Activated T-helper 17 cell treated with anti-CD3 and anti-CD28 coated beads, Interleukin-2, amount 50 U/mL, for 72 hours (primary cell): ENCODE measurements around the gene CYYR1. TPM values are rescaled to one million over a fixed set of nuclear protein-coding genes. Genes with fewer than 3 reads are reported as not detected.
A peak's percentile ranks its signal among the peaks of the same experiment; 100 is the strongest.

Experiments
- ATAC-seq: fragments of 150-1000 bp; cut with Tn5 transposase; replicated peaks from 2 replicates; pipeline ENCODE4 v1.10.0; 2021; ENCODE audit warnings: mild to moderate bottlenecking, moderate library complexity
- H3K27ac Mint-ChIP-seq: one replicate; pipeline ENCODE4 v1.8.0; 2022; ENCODE audit warnings: mixed read lengths
- H3K27me3 Mint-ChIP-seq: one replicate; pipeline ENCODE4 v1.8.0; 2022; ENCODE audit warnings: mixed read lengths
- H3K36me3 Mint-ChIP-seq: one replicate; pipeline ENCODE4 v1.8.0; 2022; ENCODE audit warnings: low read depth, mild to moderate bottlenecking, mixed read lengths
- H3K4me1 Mint-ChIP-seq: one replicate; pipeline ENCODE4 v1.8.0; 2022; ENCODE audit warnings: mixed read lengths
- H3K4me3 Mint-ChIP-seq: one replicate; pipeline ENCODE4 v1.8.0; 2022; ENCODE audit warnings: mild to moderate bottlenecking, mixed read lengths
- H3K9me3 Mint-ChIP-seq: one replicate; pipeline ENCODE4 v1.8.0; 2022; ENCODE audit warnings: mixed read lengths
- total RNA-seq, 2 donors: library from RNA; stranded (reverse); gene quantifications; one replicate each; pipeline ENCODE4 v1.2.3, GENCODE V29; 2022

Gene CYYR1
- total RNA-seq, 2 donors from 2014 or later: not detected

DNA sequence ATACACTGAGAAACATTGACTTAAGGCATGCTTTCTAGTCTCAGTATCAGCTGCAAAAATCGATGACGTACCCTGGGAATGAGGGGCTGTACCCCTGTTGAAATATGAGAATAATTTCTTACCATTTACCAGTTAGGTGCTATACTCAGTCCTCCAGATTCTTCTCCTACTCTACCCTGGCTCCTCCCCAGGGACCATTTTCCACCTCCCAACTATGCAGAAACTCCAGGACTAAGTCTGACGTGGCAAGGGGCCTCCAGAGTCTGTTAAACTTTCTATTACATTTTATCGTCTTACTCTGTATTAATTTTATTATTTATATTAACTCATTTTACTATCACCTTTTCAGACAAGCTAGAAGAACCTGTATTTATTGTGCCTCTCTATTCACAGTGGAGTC is 124.3 kb downstream of the CYYR1 start:
- Mint-ChIP-seq H3K27ac (no peak overlapping the region), H3K27me3 (no peaks in the 10 kb centered on the region), H3K4me1 (no peaks in the 10 kb centered on the region), H3K36me3 (no peaks in the 10 kb centered on the region), H3K9me3 (no peaks in the 10 kb centered on the region), H3K4me3 (no peak overlapping the region)
- no peak for ATAC-seq

- no peak for ATAC-seq
- no peak overlapping the region for H3K4me3 Mint-ChIP-seq
- H3K4me1 Mint-ChIP-seq: no peaks in the 10 kb centered on the region
- no peaks in the 10 kb centered on the region for H3K27me3 Mint-ChIP-seq
- H3K27ac Mint-ChIP-seq: no peak overlapping the region
- no peaks in the 10 kb centered on the region for H3K9me3 Mint-ChIP-seq
- no peaks in the 10 kb centered on the region for H3K36me3 Mint-ChIP-seq
These were observed 125.1 kb downstream of the CYYR1 start for GRCh38 chr21:26447932-26448475.

DNA sequence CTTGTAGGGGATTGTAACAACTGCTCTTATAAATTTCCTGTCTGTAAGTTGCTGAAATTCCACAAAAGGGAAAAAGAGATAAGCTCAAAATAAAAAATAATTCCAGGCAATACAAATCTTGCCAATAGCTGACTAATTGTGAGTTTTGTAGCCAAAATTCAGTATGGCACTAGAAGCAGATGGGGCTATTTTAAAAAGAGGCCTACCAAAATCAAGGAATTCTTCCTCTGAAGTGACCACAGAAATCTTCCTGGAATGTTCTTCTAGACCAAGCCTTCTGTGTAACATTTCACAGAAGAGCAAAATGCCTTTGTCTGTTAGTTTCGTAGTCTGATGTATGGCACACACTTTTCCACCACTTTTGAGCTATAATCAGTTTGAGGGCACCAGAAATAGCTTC is 127.6 kb downstream of the CYYR1 start:
- Mint-ChIP-seq H3K27me3 (no peaks in the 10 kb centered on the region), H3K27ac (no peak overlapping the region), H3K9me3 (no peaks in the 10 kb centered on the region), H3K4me1 (no peaks in the 10 kb centered on the region), H3K4me3 (no peak overlapping the region), H3K36me3 (no peaks in the 10 kb centered on the region)
- ATAC-seq: no peak

GRCh38 chr21:26444646-26445045 is 128.4 kb downstream of the CYYR1 start:
- ATAC-seq: no peak
- no peaks in the 10 kb centered on the region for H3K9me3 Mint-ChIP-seq
- H3K27me3 Mint-ChIP-seq: no peaks in the 10 kb centered on the region
- no peaks in the 10 kb centered on the region for H3K36me3 Mint-ChIP-seq
- H3K4me1 Mint-ChIP-seq: no peaks in the 10 kb centered on the region
- no peak overlapping the region for H3K4me3 Mint-ChIP-seq
- no peak overlapping the region for H3K27ac Mint-ChIP-seq

DNA sequence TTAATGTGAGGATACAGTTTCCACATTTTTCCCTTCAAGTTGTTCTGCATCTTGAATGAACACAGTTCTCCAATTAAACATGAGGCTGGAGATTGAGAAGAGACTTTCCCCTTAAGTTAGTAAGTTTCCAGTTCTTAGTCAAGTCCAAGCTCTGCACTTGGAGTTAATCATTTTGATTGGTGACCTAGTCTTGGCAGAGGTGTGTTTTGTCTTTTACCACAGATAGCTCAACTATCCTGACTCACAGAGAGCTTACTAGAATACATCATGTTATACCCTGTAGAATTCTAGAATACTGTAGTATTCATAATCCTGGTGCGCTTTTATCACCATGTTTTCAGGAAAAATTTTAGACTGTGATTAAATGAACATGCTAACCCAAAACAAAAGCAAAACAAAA is 129.2 kb downstream of the CYYR1 start:
- no peaks in the 10 kb centered on the region for H3K36me3 Mint-ChIP-seq
- no peaks in the 10 kb centered on the region for H3K4me1 Mint-ChIP-seq
- no peak overlapping the region for H3K27ac Mint-ChIP-seq
- no peaks in the 10 kb centered on the region for H3K27me3 Mint-ChIP-seq
- no peak overlapping the region for H3K4me3 Mint-ChIP-seq
- H3K9me3 Mint-ChIP-seq: no peaks in the 10 kb centered on the region
- no peak for ATAC-seq

- no peak overlapping the region for H3K4me3 Mint-ChIP-seq
These were observed 129.8 kb downstream of the CYYR1 start for GRCh38 chr21:26443291-26443690.

GRCh38 chr21:26441149-26441548 is 131.9 kb downstream of the CYYR1 start:
- ATAC-seq: no peak
- H3K27me3 Mint-ChIP-seq: peaks cover 3% of the 10 kb centered on the region
- no peak overlapping the region for H3K27ac Mint-ChIP-seq
- no peaks in the 10 kb centered on the region for H3K9me3 Mint-ChIP-seq
- H3K4me1 Mint-ChIP-seq: no peaks in the 10 kb centered on the region
- no peak overlapping the region for H3K4me3 Mint-ChIP-seq
- no peaks in the 10 kb centered on the region for H3K36me3 Mint-ChIP-seq

More at GRCh38 chr21:26443291-26443690, 129.8 kb downstream of the CYYR1 start:
- H3K9me3 Mint-ChIP-seq: no peaks in the 10 kb centered on the region
- no peaks in the 10 kb centered on the region for H3K36me3 Mint-ChIP-seq
- ATAC-seq: no peak
- no peak overlapping the region for H3K27ac Mint-ChIP-seq
- H3K4me1 Mint-ChIP-seq: no peaks in the 10 kb centered on the region
- H3K27me3 Mint-ChIP-seq: no peaks in the 10 kb centered on the region

DNA sequence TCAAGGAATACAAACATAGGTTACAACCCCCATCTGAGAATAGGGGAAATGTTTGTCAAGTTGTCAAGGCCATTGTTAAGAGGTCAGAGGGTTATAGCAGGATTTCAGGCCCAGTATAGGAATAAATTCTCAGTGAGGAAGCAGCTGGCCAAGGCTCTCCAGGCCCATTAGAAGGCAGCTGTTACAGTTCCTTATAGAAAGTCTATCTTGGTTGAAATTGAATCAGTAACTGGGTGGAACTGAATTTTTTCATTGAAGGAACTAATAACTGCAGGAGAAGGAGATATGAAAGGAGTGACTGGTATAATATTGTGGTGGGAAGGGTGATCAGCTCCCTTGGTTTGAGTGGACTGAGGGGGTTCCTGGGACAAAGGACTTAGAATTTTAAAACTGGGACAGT is 134.1 kb downstream of the CYYR1 start:
- H3K9me3 Mint-ChIP-seq: no peaks in the 10 kb centered on the region
- ATAC-seq: no peak
- H3K4me3 Mint-ChIP-seq: no peak overlapping the region
- no peaks in the 10 kb centered on the region for H3K36me3 Mint-ChIP-seq
- no peak overlapping the region for H3K27ac Mint-ChIP-seq
- no peaks in the 10 kb centered on the region for H3K4me1 Mint-ChIP-seq
- H3K27me3 Mint-ChIP-seq: peaks cover 7% of the 10 kb centered on the region

- no peak overlapping the region for H3K4me3 Mint-ChIP-seq
- no peaks in the 10 kb centered on the region for H3K4me1 Mint-ChIP-seq
- H3K36me3 Mint-ChIP-seq: no peaks in the 10 kb centered on the region
- peaks cover 7% of the 10 kb centered on the region for H3K27me3 Mint-ChIP-seq
- no peaks in the 10 kb centered on the region for H3K9me3 Mint-ChIP-seq
- no peak overlapping the region for H3K27ac Mint-ChIP-seq
- ATAC-seq: no peak
These were observed 135.6 kb downstream of the CYYR1 start for GRCh38 chr21:26437326-26438009.

DNA sequence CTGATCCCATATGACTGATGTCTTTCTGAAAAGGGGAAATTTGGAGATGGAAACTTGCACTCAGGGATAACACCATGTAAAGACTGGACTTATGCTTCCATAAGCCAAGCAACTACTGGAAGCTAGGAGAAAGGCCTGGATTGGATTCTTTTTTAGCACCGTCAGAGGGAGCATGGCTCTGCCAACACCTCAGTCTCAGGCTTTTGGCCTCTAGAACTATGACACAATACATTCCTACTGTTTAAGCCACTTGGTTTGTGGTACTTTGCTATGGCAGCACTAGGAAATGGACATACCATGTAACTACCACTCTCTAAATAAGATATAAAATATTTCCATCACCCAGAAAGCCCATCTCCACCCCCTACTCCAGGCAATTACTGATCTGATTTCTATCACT is 139.7 kb downstream of the CYYR1 start:
- Mint-ChIP-seq H3K27ac (no peak overlapping the region), H3K36me3 (no peaks in the 10 kb centered on the region), H3K27me3 (peaks cover 7% of the 10 kb centered on the region), H3K4me3 (no peak overlapping the region), H3K4me1 (no peaks in the 10 kb centered on the region), H3K9me3 (no peaks in the 10 kb centered on the region)
- no peak for ATAC-seq

GRCh38 chr21:26432410-26432809 is 140.7 kb downstream of the CYYR1 start:
- Mint-ChIP-seq H3K27ac (no peak overlapping the region), H3K9me3 (no peaks in the 10 kb centered on the region), H3K36me3 (no peaks in the 10 kb centered on the region), H3K4me3 (no peak overlapping the region), H3K27me3 (peaks cover 3% of the 10 kb centered on the region), H3K4me1 (no peaks in the 10 kb centered on the region)
- no peak for ATAC-seq

GRCh38 chr21:26425576-26425975 is 147.5 kb downstream of the CYYR1 start:
- no peaks in the 10 kb centered on the region for H3K36me3 Mint-ChIP-seq
- no peak overlapping the region for H3K4me3 Mint-ChIP-seq
- no peaks in the 10 kb centered on the region for H3K27me3 Mint-ChIP-seq
- ATAC-seq: peak; percentile 26
- H3K4me1 Mint-ChIP-seq: no peaks in the 10 kb centered on the region
- no peaks in the 10 kb centered on the region for H3K9me3 Mint-ChIP-seq
- H3K27ac Mint-ChIP-seq: no peak overlapping the region

DNA sequence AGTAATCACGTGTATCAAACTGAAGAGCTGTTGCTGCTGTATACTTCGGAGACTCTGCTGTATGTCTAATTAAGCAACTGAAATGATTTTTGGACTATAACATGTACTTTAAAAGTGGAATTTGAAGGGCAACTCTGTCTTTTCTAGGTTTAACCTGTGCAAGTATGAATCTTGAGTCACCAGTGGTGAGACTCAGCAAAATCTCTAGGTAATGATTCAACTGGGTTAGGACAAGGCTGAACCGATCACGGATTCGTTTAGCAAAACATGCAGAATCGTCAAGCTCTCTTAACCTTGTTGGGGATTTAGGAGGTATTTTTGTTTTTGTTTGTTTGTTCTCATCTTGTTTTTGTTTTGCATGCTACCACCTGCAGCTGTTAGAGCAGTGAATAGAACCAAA is 149.6 kb downstream of the CYYR1 start:
- H3K4me1 Mint-ChIP-seq: no peaks in the 10 kb centered on the region
- H3K9me3 Mint-ChIP-seq: no peaks in the 10 kb centered on the region
- no peaks in the 10 kb centered on the region for H3K36me3 Mint-ChIP-seq
- H3K27me3 Mint-ChIP-seq: no peaks in the 10 kb centered on the region
- ATAC-seq: no peak
- H3K4me3 Mint-ChIP-seq: no peak overlapping the region
- H3K27ac Mint-ChIP-seq: no peak overlapping the region

- Mint-ChIP-seq H3K27ac (no peak overlapping the region), H3K36me3 (no peaks in the 10 kb centered on the region), H3K27me3 (no peaks in the 10 kb centered on the region), H3K4me3 (no peak overlapping the region), H3K4me1 (no peaks in the 10 kb centered on the region), H3K9me3 (no peaks in the 10 kb centered on the region)
- ATAC-seq: no peak
These were observed 150.4 kb downstream of the CYYR1 start for GRCh38 chr21:26422706-26423105.

DNA sequence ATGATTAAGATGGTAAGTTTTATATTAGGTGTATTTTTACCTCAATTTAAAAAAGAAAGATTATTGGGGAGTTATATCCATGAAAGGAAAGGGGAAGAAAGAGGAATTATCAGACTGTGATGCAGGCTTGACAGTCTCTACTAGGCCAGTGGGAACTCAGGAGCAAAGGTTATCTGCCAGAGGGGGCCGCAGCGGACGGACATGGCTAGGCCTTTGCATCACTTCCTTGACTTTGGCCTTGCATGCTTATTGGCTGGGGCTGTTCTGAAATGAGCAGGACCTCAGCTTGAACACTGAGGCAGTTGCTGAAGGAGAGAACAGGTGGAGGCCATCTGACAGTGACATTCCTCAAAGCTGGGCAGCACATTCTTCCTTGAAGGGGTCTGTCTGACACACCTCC is 150.9 kb downstream of the CYYR1 start:
- Mint-ChIP-seq H3K4me1 (no peaks in the 10 kb centered on the region), H3K27me3 (no peaks in the 10 kb centered on the region), H3K27ac (no peak overlapping the region), H3K9me3 (no peaks in the 10 kb centered on the region), H3K36me3 (no peaks in the 10 kb centered on the region), H3K4me3 (no peak overlapping the region)
- ATAC-seq: no peak

DNA sequence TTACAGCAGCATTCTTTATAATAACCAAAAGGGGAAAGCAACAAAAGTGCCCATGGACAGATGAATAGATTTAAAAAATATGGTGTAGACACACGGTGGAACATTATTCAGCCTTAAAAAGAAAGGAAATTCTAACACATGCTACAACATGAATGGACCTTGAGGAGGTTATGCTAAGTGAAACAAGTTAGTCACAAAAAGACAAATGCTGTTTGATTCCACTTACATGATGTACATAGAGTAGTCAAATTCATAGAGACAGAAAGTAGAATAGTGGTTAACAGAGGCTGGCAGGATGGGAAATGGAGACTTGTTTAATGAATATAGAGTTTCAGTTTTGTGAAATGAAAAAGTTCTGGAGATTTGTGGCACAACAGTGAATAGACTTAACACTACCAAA is 151.4 kb downstream of the CYYR1 start:
- ATAC-seq: no peak
- Mint-ChIP-seq H3K9me3 (no peaks in the 10 kb centered on the region), H3K36me3 (no peaks in the 10 kb centered on the region), H3K4me3 (no peak overlapping the region), H3K4me1 (no peaks in the 10 kb centered on the region), H3K27ac (no peak overlapping the region), H3K27me3 (no peaks in the 10 kb centered on the region)
